NCI-H748 (cell line): ENCODE data around the gene PRAC2.

Experiments used
- DNase-seq: peaks from one replicate; lab custom pipeline; 2025; ENCODE audit not compliant: unreplicated experiment; lab: John Stamatoyannopoulos, UW

PRAC2 gene

GRCh38 chr17:48753794-48754499, 31.0 kb downstream of the PRAC2 start:
- no peak for DNase-seq

DNA sequence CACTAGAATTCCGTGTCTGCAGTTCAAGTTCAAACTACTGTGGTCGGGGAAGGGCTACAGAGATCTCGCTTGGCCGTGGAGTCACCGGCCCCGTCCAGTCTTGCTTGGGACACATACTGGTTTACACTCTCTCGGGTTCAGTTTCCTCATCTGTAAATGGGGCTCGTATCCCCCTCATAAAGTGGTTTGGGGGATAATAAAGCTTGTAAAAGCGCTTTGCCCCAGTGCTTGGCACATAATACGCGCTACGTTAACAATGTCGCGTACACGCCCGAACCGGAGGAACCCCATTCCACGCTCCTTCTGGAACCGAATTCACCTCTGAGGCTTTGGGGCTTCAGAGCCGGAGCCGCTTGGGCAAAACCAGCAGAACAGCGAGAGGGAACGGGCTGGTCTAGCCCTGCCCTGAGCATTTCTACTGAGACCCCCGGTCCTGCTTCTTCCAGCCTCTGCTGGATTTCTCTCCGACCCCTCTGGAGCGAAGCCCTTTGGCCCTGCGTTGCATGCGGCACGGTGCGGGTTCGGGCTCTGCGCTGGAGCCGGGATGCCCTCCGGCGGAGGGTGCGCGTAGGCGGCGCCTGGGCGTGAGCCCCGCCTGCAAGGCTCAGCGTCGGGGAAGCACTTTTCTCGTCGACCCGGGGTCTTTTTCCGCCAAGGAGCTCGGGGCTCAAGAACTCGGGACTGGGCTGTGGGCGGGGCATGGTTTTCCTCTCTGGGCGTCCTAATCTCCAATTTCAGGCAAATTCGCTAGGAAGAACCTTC, 31.7 kb downstream of the PRAC2 start:
- DNase-seq = no peak

- no peak for DNase-seq
Measured at GRCh38 chr17:48755356-48755755, 32.4 kb downstream of the PRAC2 start.

GRCh38 chr17:48756830-48757251, 33.9 kb downstream of the PRAC2 start:
- no peak for DNase-seq

GRCh38 chr17:48757524-48757961, 34.6 kb downstream of the PRAC2 start:
- DNase-seq = no peak

DNA sequence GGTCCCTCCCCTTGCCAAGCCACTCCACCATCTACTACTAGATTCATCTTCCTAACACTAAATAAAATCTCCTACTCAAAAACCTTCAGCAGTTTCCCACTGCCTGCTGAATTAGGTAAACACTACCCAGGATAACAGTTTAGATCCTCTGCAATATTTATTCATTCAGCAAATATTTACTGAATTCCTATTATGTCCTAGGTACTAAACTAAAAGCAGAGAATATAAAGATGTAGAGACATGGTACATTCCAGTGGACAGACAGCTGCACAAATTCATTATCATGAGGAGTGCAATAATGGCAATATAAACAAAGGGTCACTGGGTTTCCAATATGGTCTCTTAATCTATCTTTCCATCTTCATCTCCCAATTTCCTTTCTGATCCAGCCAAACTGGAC, 36.3 kb downstream of the PRAC2 start:
- no peak for DNase-seq

- DNase-seq = no peak
Measured at GRCh38 chr17:48760411-48760810, 37.4 kb downstream of the PRAC2 start.

DNA sequence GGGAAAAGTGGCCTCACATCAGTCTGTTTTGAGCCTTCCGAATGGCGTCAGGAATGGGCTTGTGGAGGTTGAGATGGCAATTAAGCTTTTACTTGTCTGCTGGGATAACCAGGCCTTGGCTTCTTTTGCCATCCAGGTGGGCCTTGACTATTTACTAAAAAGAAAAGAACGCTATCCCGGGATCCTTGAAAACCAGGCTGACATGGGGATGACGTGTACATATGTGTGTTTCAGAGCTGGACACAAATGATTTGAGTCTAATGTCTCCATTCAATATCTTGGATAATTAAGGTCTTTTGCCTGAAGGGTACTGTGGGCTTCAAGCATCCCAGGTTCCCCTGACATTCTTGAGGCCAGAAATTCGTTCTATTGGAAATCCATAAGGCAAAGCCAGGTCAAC, 38.1 kb downstream of the PRAC2 start:
- DNase-seq = no peak

DNA sequence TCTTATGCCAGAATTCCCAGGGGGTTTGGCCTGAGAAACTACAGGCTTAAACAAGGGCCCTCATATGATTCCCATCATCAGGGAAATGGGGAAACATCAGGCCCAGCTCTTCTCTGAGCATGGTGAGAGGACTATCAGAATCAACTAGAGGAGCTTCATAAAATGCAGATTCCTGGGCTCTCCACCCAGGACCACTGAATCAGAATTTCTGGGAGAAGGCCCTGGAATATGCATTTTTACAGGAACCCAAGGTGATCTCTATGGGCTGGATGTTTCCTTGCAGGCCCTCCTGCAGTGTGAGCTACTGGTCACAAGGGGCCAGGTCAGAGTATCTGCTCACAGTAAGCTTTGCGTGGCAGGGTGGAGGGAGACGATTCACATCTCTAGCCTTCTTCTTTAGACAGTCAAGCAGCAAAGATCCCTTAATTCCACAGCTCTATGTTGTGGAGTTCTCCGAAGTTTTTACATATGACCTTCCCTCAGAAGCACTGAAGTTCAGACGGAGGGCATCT, 44.3 kb downstream of the PRAC2 start:
- no peak for DNase-seq

DNA sequence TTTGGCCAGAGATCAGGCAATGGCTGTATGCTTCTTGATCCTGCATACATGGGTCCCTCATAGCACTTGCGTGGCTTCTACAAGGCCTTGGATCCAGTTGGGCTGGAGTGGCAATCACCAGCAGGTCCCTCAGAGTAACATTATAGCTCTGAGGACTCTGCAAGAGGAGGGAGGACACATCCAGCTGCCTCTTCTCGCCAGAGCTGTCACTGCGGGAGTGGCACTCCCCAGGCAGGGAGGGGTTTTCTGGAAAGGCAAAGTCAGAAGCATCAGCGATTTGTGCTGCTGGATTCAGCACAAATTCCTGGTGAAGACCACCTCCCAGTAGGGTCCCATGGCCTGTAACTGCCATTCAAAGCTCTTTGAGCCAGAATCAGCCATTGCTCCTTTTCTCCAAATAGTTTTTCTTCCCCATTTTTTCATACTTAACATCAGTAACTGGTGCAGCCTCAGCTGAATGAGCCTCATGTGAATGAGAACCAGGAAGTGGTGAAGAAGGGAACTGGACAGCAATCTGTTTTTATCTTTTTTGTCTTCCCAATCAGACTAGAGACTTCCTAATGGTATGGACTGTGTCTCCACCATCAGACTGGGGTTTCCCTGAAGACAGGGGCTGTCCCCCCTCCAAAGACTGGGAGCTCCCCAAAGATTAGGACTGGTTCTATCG, 46.2 kb downstream of the PRAC2 start:
- no peak for DNase-seq

- DNase-seq = no peak
Measured at GRCh38 chr17:48770954-48771353, 48.0 kb downstream of the PRAC2 start.

DNA sequence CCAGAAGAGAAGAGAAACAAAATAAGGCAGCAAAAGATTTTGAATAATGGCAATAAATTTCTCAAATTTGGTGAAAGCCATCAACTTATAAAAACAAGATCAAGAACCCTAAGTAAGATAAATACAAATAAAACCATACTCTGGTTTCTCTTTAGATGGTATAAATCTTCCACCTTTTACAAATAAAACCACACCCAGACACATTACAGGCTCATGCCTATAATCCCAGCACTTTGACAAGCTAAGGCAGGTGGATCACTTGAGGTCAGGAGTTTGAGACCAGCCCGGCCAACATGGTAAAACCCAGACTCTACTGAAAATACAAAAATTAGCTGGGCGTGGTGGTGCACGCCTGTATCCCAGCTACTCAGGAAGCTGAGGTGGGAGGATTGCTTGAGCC, 50.3 kb downstream of the PRAC2 start:
- no peak for DNase-seq
